HG03558 (cell line): ENCODE results near the gene TPCN2.
"Not testable (repeated sequence)": the region's sequence is repeated elsewhere in the genome, so short reads cannot be mapped to it uniquely, and the experiment has no call there.

Experiments used
- ATAC-seq: cut with Tn5 transposase; IDR thresholded peaks from one replicate; pipeline ENCODE4 v1.9.1; 2021; ENCODE audit warnings: moderate number of reproducible peaks; ENCODE audit not compliant: unreplicated experiment; ENCODE audit errors: extremely low read depth

Gene TPCN2

GRCh38 chr11:69073469-69073868, 24.7 kb downstream of the TPCN2 start:
- ATAC-seq: no peak

GRCh38 chr11:69074375-69075140, 25.8 kb downstream of the TPCN2 start:
- ATAC-seq: no peak

GRCh38 chr11:69075421-69076128, 26.8 kb downstream of the TPCN2 start:
- ATAC-seq: no peak

- no peak for ATAC-seq
Measured at GRCh38 chr11:69076129-69076791, 27.5 kb downstream of the TPCN2 start.

GRCh38 chr11:69076977-69077376, 28.2 kb downstream of the TPCN2 start:
- ATAC-seq: not testable (repeated sequence)

- no peak for ATAC-seq
Measured at GRCh38 chr11:69078508-69078907, 29.8 kb downstream of the TPCN2 start.

GRCh38 chr11:69078930-69079605, 30.3 kb downstream of the TPCN2 start:
- no peak for ATAC-seq

- ATAC-seq: no peak
Measured at GRCh38 chr11:69079661-69080256, 31.0 kb downstream of the TPCN2 start.

- ATAC-seq: no peak
Measured at GRCh38 chr11:69080257-69080995, 31.7 kb downstream of the TPCN2 start.

GRCh38 chr11:69081180-69081579, 32.4 kb downstream of the TPCN2 start:
- ATAC-seq: no peak

GRCh38 chr11:69083531-69084247, 35.0 kb downstream of the TPCN2 start:
- no peak for ATAC-seq

GRCh38 chr11:69084371-69084770, 35.6 kb downstream of the TPCN2 start:
- no peak for ATAC-seq

- ATAC-seq: no peak
Measured at GRCh38 chr11:69085490-69086095, 36.9 kb downstream of the TPCN2 start.

- no peak for ATAC-seq
Measured at GRCh38 chr11:69086152-69087132, 37.7 kb downstream of the TPCN2 start.

GRCh38 chr11:69087133-69087524, 38.4 kb downstream of the TPCN2 start:
- no peak for ATAC-seq

GRCh38 chr11:69087811-69088210, 39.1 kb downstream of the TPCN2 start:
- no peak for ATAC-seq

- no peak for ATAC-seq
Measured at GRCh38 chr11:69088676-69089146, 40.0 kb downstream of the TPCN2 start.
